Fibroblast of skin of right biceps (primary cell): ENCODE data around the gene TNFSF4.

Experiments used
- DNase-seq: peaks from one replicate; pipeline ENCODE4 v3.0.0-alpha.2; 2013

Gene TNFSF4

DNA sequence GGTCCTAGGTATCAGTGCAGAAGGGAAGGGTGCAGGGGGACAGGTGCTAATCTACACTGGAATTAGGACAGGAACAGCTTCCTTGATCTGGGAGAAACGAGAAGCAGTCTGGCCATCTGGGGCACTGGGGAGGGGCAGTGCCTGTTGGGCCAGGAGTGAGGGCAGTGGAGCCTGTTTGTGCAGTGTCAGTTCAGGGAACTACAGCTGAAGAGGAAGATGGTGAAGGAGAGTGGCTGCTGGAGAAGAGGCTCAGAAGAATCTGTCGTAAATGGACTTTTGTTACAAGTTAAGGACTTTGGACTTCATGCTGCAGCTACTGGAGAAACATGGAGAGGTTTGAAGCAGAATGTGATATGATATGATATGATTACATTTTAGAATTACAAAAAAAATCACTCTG is 3.2 kb upstream of the TNFSF4 start:
- no peak for DNase-seq

DNA sequence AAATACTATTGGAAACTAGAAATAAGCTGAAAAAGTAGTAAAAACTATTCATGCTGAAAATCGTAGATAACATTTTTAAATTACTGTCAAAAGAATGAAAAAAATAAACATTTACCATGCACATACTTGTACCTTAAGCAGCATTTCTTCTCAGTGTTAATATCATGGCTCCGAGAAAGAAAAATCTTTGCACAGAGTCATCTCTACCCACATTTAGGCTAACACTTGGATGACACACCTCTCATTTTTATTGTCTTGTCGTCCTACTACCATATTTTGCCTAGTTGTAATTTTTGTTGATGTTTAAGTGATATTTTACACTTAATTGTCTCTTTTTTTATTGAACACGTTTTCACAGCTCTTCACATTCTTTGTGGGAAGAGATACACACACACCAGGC is 1.7 kb upstream of the TNFSF4 start:
- no peak for DNase-seq

DNA sequence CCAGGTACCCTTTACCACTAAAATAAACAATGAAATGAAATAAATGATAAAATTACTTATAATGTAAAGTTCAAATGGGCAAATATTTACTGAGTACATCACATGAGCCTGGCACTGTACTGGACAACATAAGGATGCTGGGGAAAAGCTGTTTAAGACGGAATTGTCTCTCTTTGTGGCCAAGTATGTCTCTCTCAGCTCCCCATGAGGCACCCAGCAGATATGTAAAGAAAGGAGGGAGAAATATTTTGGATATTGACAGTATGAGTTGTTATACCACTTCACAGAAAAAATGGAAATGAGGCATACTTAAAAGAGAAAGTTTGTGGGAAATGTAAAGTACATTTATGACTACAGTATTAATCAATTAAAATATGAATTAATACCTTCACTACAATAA is 1.0 kb upstream of the TNFSF4 start:
- DNase-seq = peak; percentile 49

DNA sequence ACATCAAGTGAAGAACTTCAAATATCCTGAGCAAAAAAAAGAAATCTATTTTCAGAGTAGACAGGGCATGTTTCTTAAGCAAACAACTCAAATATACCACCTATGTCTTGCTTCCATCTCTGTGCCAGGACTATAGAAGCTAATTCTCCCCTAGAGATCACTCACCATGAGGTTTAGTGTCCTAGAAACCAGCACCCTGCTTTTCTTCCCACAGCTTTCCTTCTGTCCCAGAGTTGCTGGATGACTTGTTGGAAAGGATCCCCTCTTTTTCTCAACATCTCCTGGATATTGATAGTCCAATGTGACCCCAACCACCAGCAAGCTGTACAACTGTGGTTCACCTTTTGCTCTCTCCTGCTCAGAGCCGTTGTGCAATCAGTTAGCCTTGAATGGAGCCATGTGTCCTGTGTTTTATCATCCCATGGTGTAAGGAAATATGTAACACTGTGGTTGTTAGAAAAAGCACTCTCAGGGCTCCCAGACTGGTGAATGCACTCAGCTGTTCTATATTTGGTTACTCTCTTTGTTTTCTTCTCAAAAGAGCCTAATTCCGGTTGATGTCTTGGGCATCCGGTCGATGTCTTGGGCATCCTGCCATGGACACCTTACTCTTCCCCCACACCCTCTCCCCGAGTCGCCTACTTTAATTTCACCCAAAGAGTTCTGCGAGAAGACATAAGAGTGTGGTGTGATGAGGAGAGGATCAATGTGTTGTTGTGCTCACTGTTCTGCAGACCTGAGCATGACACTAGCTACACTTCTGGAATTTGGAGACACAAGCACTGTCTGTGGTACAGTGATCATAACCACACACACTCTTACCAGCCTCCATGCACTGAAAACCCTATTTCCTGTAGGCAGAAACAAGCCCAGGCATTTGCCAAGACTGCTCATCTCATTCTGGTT is 1.7 kb downstream of the TNFSF4 start:
- peak; percentile 58 for DNase-seq

DNA sequence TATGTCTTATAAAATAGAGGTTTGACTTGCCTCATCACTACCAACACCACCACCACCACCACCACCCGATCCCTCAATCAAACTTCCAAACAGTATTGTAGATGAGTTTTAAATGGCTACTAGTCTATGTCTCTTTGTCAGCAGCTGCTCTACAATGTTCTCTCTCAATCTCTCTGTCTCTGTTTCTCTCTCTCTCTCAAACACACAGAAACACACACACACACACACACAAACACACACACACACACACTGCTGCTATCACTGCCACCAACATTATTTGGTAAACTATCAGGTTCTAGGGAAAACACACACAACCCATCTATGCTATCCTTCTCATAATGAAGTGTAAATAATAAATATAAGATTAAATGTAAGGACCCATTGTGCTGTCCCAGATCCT is 2.4 kb downstream of the TNFSF4 start:
- DNase-seq = no peak

DNA sequence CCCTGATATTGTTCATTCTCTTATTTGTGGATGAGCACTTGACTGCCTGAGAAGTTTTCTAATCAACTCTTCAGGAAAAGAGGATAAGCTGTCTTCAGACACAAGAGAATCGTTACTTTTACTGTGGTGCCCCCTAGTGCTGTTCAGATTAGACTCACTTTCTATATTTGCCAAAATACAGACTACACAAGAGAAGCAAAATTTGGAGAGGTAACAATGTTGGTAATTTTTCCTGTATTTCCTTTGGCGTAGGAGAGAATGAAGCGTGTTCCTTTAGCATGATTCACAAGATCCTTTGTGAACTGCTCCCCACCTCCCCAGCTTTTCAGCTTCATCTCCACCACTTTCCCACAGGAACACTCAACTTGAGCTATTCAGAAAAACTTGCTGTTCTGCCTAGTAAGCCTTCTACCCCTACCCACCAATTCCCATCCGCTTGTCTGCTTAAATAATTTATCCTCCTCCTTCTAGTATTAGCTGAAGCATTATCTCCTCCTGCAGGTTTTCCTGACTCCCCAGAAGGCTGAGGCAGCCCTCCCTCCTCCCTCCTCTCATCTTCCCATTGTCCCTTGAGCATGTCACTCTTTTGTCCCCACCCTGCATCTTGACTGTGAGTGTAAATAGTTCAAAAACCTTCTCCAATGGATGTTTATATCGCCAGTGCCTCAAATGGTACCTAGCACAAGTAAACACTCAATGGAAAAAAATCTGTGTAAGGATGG is 4.5 kb downstream of the TNFSF4 start:
- DNase-seq = peak; percentile 79

DNA sequence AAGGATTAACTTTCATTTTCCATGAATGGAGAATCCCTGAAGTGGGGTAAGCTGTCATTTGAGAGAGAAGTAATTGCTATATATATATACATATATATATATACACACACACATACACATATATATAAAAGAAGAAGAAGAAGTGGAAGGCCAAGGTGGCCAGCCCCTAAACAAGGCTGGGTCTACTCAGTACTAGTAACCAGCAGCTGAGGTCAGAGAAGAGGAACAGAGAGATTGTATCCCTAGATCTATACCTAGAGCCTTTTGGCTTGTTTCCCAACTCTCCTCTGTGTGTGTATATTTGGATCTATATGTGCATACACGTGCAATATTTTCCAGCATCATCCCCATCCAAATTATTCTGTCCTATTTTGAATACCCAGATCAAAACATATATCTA is 5.2 kb downstream of the TNFSF4 start:
- no peak for DNase-seq

DNA sequence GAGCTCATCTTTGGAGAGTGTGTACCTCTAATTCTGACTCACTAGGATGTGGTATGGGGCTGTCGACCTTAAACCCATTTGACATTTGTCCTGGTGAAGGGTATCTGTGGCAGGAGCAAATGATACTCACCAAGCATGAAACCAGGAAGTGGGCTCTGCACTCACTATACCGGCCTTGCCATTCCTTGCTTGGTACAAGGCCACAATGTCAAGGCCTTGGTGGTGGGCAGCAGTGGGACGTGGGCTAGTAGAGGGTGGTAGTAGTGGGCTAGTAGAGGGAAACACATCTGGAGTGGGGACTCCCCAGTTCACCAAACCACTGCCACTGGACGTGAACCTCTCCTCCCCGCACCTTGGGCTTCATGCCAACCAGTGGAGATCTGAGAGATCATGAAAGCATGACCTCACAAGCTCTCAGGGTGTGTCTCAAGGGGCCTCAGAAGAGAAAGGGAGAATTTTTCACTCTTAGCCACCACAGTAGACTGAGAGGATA is 11.5 kb downstream of the TNFSF4 start:
- DNase-seq = no peak

DNA sequence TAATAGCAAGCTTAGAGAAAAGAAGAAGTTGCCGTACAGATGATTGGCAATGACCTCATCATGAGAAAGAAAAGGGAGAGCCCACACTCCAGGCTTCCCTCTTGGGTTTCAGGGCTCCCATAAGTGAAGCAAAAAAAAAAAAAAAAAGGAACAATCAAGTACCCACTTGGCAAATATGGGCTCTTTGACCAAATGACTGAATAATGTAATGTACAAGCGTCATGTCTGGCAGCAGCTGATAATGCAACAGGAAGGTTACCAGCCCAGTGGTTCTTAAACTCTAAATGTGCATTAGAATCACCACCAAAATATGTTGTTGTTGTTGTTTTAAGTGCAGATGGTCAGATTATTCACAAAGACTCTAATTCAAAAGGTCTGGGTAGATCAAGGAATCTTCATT is 13.5 kb downstream of the TNFSF4 start:
- no peak for DNase-seq

DNA sequence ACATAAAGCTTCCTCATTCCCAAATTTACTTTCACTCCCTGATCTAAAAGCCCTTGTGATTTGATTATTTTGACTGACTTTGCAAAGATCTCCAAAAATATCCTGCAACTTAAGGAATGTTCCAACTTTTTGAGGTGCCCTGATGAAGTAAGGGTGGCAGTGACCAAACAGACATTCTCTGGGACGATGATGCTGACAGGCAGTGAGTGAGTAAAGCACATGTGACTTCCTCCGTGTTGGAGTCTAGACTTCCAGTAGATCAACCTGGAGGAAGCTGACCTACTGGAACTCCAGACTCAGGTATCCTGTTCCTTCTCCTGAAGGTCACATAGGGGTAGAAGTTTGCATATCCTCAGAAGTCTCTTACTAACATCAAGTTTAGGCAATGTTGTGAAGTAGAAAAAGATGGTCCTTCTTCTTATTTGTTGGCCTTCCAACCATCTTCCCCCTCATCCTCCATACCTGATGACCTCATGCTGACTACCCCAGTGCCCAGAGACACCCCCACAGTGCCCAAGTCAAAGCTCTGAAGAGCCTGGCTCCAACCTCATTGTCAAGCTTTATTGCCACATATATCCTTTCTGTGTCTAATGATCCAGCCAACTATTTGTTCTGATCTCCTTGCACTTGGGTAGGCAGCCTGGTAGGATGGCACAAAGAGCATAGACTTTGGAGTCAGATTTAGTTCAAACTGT is 16.0 kb downstream of the TNFSF4 start:
- DNase-seq = no peak

DNA sequence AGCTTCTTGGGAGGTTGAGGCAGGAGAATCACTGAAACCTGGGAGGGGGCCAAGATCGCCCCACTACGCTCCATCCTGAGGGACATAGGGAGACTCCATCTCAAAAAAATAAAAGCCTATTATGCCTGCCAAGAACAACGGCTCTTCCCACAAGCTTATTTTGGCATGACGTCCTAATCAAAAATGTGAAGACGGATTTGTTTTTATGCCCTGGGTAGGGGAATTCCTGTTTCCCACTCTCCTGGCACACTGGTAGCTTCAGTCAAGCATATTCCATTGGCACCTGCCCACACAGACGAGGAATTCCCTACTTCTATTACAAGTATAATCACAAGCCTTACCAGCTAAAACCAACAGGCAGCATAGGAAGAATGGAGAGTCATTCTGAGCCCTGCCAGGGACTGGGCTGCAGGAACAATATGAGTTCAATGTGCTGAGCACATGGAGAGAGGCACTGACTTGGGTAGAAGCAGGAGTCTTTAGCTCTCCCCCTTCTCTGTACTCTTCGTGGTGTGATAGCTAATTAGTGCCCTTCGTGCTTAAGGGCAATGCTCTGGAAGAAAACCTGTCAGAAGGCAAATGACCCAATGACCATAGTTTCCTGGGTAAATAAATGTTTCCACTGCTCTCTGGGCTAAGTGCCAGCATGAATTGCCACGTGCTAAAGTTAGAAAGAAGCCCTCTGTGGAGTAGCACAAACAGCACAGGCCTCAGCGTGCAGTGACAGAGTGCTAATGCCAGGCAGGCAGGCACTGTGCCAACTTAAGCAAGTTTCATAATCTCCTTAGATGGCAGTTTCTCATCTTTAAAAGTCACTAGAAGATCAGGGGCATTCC is 16.8 kb downstream of the TNFSF4 start:
- peak; percentile 59 for DNase-seq

DNA sequence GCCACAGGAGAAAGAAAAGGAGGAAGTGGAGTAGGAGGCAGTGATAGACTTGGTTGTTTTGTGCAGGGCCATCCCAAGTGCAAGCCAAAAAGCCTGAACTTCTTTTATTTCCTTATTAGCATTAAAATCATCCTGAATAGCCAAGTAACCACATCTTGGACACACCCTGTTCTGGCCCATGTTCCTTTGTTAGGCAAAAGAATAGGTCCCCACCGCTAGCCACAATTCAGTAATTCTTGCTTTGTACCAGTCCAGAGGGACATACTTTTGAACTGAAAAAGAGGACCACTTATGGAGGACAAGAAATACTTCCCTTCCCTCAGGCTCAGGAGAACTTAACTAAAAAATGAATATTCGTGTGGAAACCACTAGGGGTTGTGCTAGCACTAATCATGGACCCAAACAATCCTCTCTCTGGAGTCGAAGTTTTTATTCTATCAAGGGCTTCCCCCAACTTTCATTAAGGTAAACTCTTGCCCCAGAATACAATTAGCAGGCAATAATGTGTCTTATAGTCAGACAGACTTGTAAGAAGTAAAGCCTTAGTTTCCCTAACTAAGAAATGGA is 19.4 kb downstream of the TNFSF4 start:
- no peak for DNase-seq

DNA sequence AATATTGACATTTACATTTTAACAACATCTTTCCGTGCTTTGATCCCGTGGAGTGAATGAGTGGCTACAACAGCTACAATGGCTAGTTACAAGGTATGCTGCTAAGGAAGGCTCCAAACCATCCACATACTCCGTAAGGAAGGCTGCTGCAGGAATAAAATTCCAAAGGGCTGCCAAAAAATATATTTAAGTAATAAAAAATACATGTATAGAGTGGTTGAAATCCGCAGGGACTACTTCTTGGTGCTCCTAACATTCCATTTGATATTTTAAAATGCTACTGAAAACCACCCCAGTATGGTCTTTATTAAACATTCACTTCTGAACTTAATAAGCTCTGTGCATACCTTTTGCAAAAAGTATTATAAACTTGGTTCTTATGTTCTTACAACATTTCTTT is 25.3 kb downstream of the TNFSF4 start:
- DNase-seq = peak; percentile 40

DNA sequence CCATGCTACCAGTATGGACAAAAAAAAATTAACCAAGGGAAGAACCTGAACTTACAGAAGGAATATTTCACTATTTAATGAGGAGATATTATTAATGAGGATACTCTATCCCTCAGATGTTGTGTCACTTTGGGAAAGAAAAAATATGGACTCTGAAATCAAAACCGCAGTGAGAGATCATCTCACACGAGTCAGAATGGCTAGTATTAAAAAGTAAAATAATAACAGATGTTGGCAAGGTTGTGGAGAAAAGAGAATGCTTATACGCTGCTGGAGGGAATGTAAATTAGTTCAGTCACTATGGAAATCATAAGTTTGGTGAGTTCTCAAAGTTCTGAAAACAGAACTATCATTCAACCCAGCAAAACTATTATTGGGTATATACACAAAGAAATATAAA is 30.9 kb downstream of the TNFSF4 start:
- peak; percentile 20 for DNase-seq

DNA sequence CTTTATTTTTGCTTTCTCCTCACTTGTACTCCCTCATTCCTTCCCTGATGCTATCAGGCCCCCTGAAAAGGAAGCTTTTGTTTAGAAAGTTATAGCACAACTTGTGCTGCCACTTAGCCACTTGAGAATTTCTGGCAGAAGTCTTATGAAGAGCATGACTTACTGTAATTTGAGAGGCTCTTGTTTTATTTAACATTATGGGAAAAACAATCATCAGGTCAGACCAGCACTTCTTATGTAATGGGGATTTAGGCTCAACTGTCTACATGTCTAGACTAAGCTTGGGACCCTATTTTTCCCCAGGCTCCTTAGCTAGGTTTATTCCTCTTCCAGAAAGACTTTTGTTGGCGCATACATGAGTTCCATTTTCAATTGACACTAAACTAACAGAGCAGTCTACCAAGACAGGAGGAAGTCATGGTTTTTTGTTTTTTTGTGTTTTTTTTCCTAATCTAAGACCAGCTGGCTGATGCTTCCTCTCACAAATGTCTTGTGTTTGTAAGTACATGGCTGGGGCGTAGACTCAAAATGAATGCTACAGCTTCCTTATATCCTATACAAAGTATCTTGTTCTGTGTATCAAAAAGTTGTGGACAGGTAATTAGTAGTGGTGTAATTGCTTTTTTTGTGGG is 31.5 kb downstream of the TNFSF4 start:
- no peak for DNase-seq

DNA sequence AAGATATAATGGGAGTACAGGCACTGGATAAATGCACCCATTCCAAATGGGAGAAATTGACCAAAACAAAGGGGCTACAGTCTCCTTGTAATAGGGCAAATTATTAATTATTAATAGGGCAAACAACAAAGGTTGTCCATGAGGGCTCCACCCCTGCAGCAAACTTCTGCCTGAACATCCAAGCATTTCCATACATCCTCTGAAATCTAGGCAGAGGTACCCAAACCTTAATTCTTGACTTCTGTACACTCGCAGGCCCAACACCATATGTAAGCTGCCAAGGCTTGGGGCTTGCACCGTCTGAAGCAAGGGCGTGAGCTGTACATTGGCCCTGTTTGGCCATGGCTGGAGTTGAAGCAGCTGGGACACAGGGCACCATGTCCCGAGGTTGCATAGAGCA is 33.7 kb downstream of the TNFSF4 start:
- no peak for DNase-seq

DNA sequence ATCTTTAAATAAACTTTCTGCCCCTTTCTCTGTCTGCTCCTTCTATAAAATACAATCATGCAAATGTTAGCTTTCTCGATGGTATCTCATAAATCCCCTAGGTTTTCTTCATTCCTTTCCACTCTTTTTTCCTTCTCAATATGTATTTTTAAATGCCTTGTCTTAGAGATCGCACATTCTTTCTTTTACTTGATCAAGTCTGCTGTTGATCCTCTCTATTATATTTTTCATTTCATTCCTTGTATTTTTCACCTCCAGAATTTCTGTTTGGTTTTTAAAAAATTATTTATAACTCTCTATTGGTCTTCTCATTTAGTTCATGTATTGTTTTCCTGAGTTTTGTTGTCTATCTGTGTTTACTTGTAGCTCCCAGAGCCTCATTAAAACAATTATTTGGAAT is 36.0 kb downstream of the TNFSF4 start:
- no peak for DNase-seq

DNA sequence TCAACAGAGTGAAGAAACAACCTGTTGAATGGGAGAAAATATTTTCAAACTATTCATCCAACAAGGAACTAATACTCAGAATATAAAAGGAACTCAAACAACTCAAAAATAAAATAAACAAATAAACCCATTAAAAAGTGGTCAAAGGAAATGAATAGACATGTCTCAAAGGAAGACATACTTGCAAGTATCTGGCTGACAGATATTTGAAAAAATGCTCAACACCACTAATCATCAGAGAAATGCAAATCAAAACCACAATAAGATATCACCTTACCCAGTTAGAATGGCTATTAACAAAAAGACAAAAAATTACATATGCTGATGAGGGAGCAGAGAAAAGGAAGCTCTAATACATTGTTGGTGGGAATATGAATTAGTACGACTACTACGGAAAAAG is 38.2 kb downstream of the TNFSF4 start:
- DNase-seq = peak; percentile 4

DNA sequence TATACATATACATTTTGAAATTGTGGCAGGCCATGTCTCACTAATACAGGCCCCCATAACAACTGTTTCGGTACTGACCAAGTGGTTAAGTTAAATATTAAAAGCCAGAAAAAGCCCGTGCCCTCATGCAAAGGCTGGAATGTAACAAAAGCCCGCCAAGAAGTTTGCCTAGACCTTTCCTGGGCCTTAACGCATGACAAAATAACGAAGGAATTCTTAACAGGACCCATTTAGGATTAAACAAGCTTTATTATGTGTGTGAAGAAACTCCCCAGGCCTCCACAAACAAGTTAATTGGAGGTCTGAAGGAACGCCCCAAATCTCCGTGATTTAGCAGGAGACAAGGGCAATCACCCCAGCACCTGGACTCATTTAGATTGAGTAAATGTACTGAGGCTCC is 42.4 kb downstream of the TNFSF4 start:
- DNase-seq = no peak

DNA sequence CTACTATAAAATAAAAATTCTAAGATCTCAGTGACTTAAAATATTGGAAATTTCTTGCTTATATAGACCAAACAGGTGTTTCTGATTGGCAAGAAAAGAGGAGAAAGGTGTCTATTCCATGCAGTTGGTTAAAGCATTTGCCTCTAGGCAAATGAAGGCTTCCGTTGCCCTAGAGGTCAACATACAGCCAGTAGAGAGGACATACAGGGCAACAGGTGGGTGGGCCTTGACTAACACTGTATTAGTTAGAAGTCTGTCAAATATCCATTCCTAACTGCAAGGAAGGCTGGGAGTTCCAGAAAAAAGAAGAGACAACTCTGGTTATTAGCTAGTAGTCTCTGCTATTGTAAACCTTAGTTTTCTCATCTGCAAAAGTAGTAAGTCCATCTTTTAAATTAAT is 43.0 kb downstream of the TNFSF4 start:
- no peak for DNase-seq

DNA sequence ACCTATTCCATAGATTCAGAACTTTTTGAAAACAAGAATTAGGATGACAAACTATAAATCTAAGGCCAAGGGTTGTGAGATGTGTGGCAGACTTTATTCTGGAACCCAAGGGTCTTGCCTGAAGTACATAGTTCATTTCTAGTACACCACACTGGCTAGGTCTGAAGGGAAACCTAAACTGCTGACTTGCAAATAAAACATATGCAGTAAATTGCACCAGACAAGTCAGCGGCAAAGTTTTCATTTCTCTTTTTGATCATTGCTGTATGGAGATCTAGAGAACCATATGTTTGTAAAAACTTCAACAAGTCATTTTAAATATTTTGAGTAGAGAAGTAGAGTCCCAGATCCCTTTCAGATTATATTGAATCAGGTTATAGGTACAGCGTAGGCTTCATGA is 43.9 kb downstream of the TNFSF4 start:
- DNase-seq = no peak

DNA sequence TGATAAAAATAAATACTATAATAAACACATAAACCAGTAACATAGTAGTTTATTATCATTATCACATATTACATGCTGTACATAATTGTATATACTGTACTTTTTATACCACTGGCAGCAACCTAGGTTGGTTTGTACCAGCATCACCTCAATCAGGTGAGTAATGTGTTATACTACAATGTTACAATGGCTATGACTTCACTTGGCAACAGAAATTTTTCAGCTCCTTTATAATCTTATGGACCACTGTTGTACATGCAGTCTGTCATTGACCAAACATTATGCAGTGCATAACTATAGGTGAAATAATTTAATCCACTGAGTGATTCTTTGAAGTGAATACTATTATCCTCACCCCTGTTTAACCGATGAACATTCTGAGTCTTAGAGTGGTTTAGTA is 44.5 kb downstream of the TNFSF4 start:
- DNase-seq = no peak
